Activated T-cell treated with anti-CD3 and anti-CD28 coated beads, Interleukin-2, amount 50 U/mL, for 72 hours (primary cell): ENCODE data around the gene NKAPL. TPM values are rescaled to one million over a fixed set of nuclear protein-coding genes. Genes with fewer than 3 reads are reported as not detected.

Experiments used
- ATAC-seq, 2 donors: fragments of 150-1000 bp; cut with Tn5 transposase; replicated peaks in 1 of 2; 2 replicates each; pipeline ENCODE4 v1.10.0; 2021; ENCODE audit warnings: moderate library complexity in 2 of 2, mild to moderate bottlenecking in 1 of 2
- DNase-seq, 2 donors: peaks; one replicate each; pipeline ENCODE4 v3.0.0; 2021 to 2022; ENCODE audit warnings: mixed read lengths in 1 of 2
- H3K27ac Mint-ChIP-seq: one replicate; pipeline ENCODE4 v1.8.0; 2022; ENCODE audit warnings: mild to moderate bottlenecking, moderate library complexity, mixed read lengths
- H3K27me3 Mint-ChIP-seq: one replicate; pipeline ENCODE4 v1.8.0; 2022; ENCODE audit warnings: low read depth, mixed read lengths
- H3K36me3 Mint-ChIP-seq, 2 donors: one replicate each; pipeline ENCODE4 v1.8.0; 2022; ENCODE audit warnings: mixed read lengths in 2 of 2, mild to moderate bottlenecking in 1 of 2; ENCODE audit not compliant: insufficient read depth in 2 of 2
- H3K4me1 Mint-ChIP-seq: one replicate; pipeline ENCODE4 v1.8.0; 2022; ENCODE audit warnings: low read depth, mixed read lengths
- H3K4me3 Mint-ChIP-seq, 2 donors: one replicate each; pipeline ENCODE4 v1.8.0; 2022; ENCODE audit warnings: mild to moderate bottlenecking in 2 of 2, mixed read lengths in 2 of 2, moderate library complexity in 2 of 2
- H3K9me3 Mint-ChIP-seq, 2 donors: one replicate each; pipeline ENCODE4 v1.8.0; 2022; ENCODE audit warnings: mixed read lengths in 2 of 2
- total RNA-seq, 2 donors: library from RNA; stranded (reverse); gene quantifications; one replicate each; pipeline ENCODE4 v1.2.3, GENCODE V29; 2022

Gene NKAPL
- total RNA-seq, 2 donors from 2014 or later = 0.14 TPM; not detected in 1

DNA sequence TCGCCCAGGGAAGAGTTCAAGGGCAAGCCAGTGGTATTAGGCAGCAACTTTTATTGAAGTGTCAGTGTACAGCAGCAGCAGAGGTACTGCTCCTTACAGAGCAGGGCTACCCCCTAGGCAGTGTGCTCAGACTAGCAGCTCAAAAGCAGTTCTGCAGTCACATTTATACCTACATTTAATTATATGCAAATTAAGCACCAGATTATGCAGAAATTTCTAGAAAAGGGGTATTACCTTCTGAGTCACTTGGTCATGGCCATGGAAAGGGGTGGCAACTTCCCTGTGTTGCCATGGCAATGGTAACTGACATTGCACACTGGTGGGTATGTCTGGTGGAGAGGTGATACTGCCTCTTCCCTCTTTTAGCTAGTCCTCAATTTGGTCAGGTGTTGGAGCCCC, 5.0 kb upstream of the NKAPL start:
- DNase-seq (peak; percentile 32 to 42), ATAC-seq (peak; percentile 57 to 73)
- Mint-ChIP-seq H3K9me3 (peaks cover 3% of the 10 kb centered on the region in 2 donors), H3K4me1 (peaks cover 36% of the 10 kb centered on the region), H3K27ac (no peak overlapping the region), H3K36me3 (peaks cover 6 to 15% of the 10 kb centered on the region in 2 donors), H3K27me3 (no peaks in the 10 kb centered on the region), H3K4me3 (no peak overlapping the region)

DNA sequence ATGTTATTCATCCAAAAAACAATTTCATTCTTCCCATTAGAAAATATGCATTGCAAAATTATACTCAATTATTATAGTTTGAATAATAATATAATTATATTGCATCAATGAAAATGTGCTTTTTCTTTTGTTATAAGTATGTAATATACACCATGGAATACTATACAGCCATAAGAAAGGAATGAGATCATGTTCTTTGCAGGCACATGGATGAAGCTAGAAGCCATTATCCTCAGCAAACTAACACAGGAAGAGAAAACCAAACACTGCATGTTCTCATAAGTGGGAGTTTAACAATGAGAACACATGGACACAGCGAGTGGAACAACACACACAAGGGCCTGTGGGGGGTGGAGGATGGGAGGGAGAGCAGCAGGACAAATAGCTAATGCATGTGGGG, 2.1 kb upstream of the NKAPL start:
- H3K36me3 Mint-ChIP-seq = peaks cover 7 to 17% of the 10 kb centered on the region in 2 donors
- peaks cover 21% of the 10 kb centered on the region for H3K4me1 Mint-ChIP-seq
- H3K9me3 Mint-ChIP-seq = peaks cover 3 to 5% of the 10 kb centered on the region in 2 donors
- ATAC-seq = no peak
- H3K4me3 Mint-ChIP-seq = no peak overlapping the region
- H3K27me3 Mint-ChIP-seq = peaks cover 5% of the 10 kb centered on the region
- no peak for DNase-seq
- H3K27ac Mint-ChIP-seq = no peak overlapping the region

DNA sequence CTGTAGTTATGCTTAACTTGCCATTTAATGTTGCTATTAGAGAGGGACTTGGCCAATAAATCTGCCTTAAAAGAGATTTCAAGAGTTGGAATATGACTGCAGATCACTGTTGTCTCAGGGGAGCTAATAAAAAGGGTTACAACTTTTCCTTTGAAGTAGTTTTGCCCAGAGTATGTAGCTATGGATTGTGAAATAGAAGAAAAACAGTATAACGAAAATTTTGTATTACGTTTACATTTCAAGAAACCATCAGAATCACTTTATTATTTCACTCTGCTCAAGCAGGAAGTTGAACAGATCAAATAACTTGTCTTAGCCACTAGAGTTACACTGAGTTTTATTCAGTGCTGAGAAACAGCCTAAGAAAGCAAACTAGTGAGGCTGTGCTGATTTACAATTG, 4.8 kb downstream of the NKAPL start:
- no peak overlapping the region for H3K27ac Mint-ChIP-seq
- ATAC-seq = no peak
- H3K27me3 Mint-ChIP-seq = peaks cover 5% of the 10 kb centered on the region
- H3K9me3 Mint-ChIP-seq = peaks cover 0 to 2% of the 10 kb centered on the region in 2 donors
- H3K4me3 Mint-ChIP-seq = no peak overlapping the region
- peaks cover 4 to 7% of the 10 kb centered on the region in 2 donors for H3K36me3 Mint-ChIP-seq
- H3K4me1 Mint-ChIP-seq = peaks cover 11% of the 10 kb centered on the region
- no peak for DNase-seq

DNA sequence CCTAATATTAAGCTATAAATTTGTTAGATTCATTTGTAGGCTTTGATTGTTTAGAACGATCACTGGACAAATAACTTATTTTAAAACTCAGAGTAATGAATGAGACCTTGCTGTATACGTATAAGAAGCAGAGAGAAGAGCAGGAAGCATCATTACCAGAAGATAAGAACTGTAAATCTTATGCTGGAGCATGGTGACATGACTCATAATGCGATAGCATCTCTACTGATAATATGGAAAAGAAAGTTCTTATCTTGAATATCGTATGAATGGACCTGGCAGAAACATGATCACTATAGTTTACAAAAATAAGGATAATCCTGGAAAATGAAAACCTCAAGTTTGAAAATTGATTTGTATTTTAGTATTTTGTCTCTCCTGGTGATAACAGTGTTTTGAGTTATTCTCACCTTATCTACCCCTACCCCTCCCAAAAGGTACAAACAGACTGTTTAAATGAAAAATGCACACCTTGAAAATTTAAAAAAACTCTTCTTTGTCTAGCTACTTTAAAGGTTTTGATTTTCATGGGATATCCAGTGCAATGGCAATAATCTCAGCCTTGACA, 5.8 kb downstream of the NKAPL start:
- Mint-ChIP-seq H3K27ac (no peak overlapping the region), H3K9me3 (peaks cover 0 to 2% of the 10 kb centered on the region in 2 donors), H3K4me1 (peaks cover 16% of the 10 kb centered on the region), H3K27me3 (no peaks in the 10 kb centered on the region), H3K36me3 (no peaks in the 10 kb centered on the region), H3K4me3 (no peak overlapping the region)
- ATAC-seq (no peak), DNase-seq (no peak)

DNA sequence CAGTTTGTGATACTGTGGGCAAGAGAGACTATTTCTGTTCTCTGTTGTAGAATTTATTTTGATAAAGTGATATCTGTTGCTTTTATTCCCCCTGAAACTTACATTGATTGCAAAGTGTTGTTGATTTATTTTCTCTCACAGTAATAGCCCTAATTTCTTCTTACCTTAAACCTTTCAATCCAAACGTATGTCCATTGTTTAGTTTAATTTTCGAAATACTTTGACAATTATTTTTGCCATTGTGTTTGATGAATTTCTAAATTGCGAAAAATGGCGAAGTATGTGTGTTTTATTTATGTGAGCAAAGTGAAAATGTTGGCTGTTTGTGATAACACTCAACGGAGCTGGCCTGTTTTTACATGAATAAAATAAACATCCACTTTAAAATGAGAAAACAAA, 7.5 kb downstream of the NKAPL start:
- Mint-ChIP-seq H3K9me3 (no peaks in the 10 kb centered on the region), H3K27me3 (no peaks in the 10 kb centered on the region), H3K36me3 (peaks cover 0 to 2% of the 10 kb centered on the region in 2 donors), H3K27ac (no peak overlapping the region), H3K4me1 (peaks cover 26% of the 10 kb centered on the region), H3K4me3 (no peak overlapping the region)
- ATAC-seq (no peak), DNase-seq (no peak)

DNA sequence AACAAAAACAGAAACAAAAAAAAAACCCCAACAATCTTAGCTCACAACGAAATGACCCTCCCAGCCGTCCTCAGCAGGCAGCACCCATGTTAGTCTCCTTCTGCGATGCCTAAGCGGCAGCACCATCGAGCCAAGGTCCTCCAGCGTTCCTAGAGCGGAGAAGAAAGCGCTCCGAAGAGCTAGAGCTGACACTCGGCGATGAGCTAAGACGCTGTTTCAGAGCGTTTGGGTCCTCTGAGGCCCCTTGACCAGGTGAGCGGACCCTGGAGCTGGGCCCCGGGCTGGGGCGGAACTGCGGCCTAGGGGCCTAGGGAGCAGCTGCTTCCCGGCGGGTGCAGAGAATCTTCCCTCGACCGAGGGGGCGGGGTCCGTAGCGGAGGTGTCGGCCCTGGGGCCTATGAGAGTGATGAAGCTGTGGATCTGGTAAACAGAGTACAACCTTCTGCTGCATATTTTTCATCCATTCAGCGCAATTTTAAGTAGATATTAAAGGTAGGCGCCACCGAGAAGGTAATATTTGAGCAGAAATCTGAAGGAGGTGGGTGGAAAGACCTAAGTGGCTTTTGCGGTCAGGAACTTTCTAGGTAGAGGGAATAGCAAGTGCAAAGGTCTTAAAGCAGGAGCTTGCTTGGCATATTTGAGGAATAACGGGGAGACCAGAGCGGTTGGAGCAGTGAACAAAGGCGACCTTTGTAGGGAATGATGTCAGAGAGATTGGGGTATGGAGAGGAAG, 8.0 kb downstream of the NKAPL start, which contains the start of gene ZSCAN26:
ZSCAN26 (plus strand) TSS at position 182 of the 733 bp plus-strand sequence. CDS start 4,777 bp downstream, outside the sequence.
- ATAC-seq = peak; percentile 94 to 95
- Mint-ChIP-seq H3K4me1 (peaks cover 26% of the 10 kb centered on the region), H3K27me3 (no peaks in the 10 kb centered on the region), H3K9me3 (no peaks in the 10 kb centered on the region), H3K27ac (no peak within 1 kb of the TSS), H3K4me3 (no peak within 1 kb of the TSS), H3K36me3 (peaks cover 0 to 2% of the 10 kb centered on the region in 2 donors)
- DNase-seq = peak; percentile 85 to 90

DNA sequence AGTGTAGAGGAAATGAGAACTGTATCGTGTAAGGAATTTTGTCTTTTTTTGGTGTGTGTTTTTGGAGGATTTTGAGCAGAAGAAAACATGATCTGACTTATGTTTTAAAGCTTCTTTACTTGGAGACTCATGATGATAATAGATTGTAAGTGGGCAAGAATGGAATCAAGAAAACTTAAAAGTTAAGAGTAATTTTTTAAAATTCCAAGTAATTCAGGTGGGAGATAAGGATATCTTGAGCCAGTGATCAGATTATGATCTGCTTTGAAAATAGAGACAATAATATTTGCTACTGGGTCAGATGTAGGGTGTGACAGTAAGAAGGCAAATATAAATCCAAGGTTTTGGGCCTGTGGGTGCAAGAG, 8.6 kb downstream of the NKAPL start:
- Mint-ChIP-seq H3K9me3 (no peaks in the 10 kb centered on the region), H3K27me3 (no peaks in the 10 kb centered on the region), H3K4me3 (no peak overlapping the region), H3K27ac (no peak overlapping the region), H3K36me3 (peaks cover 0 to 4% of the 10 kb centered on the region in 2 donors), H3K4me1 (peaks cover 29% of the 10 kb centered on the region)
- ATAC-seq = no peak
- DNase-seq = no peak

DNA sequence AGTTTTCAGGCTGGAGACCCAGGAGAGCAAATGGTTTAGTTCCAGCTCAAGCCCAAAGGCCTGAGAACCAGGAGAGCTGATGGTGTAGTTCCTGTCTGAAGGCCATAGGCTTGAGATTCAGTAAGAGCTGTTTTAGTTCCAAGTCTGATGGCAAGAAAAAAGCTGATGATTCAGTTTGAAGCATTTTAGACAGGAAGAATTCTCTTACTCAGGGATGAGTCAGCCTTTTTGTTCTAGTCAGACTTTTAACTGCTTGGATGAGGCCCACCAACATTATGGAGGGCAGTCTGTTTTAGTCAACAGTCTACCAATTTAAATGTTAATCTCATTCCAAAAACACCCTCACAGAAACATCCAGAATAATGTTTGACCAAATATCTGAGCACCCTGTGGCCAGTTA, 10.4 kb downstream of the NKAPL start:
- peak in 1 of 2 donors; percentile 10 for DNase-seq
- Mint-ChIP-seq H3K27me3 (no peaks in the 10 kb centered on the region), H3K27ac (peak overlapping the region; percentile 38), H3K9me3 (no peaks in the 10 kb centered on the region), H3K36me3 (peaks cover 4 to 5% of the 10 kb centered on the region in 2 donors), H3K4me1 (peaks cover 33% of the 10 kb centered on the region), H3K4me3 (peak overlapping the region; percentile 14 to 38)
- peak; percentile 36 to 65 for ATAC-seq

DNA sequence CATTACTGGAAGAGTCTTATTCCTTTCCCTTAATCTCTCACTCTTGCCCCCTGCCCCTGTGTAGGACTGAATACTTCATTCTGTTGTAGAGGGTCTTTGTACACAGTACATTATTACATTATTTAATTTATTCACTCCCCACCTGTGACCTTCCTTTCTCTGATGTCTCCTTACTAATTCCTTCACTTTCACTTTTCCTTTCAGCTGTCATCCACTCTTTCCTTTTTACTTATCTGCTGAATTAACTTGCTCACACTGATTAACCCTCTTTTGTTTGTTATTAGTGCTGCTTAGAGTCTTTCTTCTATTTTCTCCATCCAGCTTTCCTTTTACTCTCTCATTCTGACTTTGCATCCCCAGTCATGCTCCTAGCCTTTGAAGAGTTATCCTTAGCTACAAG, 15.8 kb downstream of the NKAPL start:
- H3K4me3 Mint-ChIP-seq = no peak overlapping the region
- peaks cover 6 to 14% of the 10 kb centered on the region in 2 donors for H3K36me3 Mint-ChIP-seq
- DNase-seq (no peak), ATAC-seq (no peak)
- peak overlapping the region; percentile 24 for H3K27ac Mint-ChIP-seq
- H3K27me3 Mint-ChIP-seq = no peaks in the 10 kb centered on the region
- peaks cover 25% of the 10 kb centered on the region for H3K4me1 Mint-ChIP-seq
- no peaks in the 10 kb centered on the region for H3K9me3 Mint-ChIP-seq

DNA sequence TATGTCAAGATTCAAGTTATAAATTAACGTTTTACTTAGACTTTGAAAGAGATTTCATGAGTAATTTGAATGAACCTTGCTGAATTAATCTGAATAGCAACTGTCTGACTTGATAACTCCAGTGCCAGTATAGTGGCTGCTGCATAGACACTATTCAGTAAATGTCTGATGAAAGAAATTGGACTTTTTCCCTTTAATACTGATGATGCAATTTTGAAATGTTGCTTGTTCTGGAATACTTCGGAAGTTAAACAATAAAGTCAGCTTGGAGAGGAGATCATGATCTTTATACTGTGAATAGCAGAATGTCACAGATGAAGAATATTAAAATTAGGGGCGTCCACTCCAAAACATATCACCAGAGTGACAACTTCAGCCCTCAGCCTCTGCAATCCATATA, 18.6 kb downstream of the NKAPL start:
- H3K9me3 Mint-ChIP-seq = peaks cover 1 to 3% of the 10 kb centered on the region in 2 donors
- ATAC-seq (no peak), DNase-seq (no peak)
- peaks cover 8 to 19% of the 10 kb centered on the region in 2 donors for H3K36me3 Mint-ChIP-seq
- no peak overlapping the region for H3K27ac Mint-ChIP-seq
- peaks cover 22% of the 10 kb centered on the region for H3K4me1 Mint-ChIP-seq
- H3K4me3 Mint-ChIP-seq = no peak overlapping the region
- peaks cover 11% of the 10 kb centered on the region for H3K27me3 Mint-ChIP-seq

DNA sequence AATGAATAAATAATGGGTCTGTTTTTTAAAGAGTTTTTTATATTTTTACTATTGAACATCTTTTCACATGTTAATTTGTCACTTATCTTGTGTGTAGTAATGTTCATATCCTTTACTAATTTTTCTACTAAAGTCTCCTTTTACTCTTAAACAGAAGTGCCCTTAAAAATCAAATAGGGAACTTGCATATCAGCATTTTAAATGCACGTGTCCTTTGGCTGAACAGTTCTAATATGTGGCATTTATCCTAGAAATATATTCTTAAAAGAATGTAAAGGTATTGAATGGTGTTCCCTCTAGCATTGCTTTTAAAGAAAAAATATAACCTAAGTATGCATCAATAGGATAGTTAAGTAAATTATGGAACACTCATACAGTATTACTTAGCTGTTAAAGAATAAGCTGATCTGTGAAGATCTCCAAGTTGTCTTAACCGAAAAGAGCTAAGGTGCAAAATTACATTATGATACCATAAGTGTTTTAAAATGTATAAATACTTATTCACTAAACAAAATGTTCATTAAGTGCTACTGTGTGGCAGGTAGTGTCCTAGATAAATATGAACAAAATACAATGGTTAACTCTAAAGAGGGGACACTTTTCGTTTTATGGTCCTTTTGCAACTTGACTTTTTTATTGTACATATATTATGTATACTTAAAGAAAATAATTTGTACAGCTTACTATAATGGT, 21.6 kb downstream of the NKAPL start:
- Mint-ChIP-seq H3K27me3 (peaks cover 12% of the 10 kb centered on the region), H3K36me3 (peaks cover 7 to 18% of the 10 kb centered on the region in 2 donors), H3K4me3 (peak overlapping the region; percentile 83 to 87), H3K4me1 (peaks cover 11% of the 10 kb centered on the region), H3K9me3 (peaks cover 1 to 3% of the 10 kb centered on the region in 2 donors), H3K27ac (no peak overlapping the region)
- ATAC-seq = no peak
- no peak for DNase-seq

DNA sequence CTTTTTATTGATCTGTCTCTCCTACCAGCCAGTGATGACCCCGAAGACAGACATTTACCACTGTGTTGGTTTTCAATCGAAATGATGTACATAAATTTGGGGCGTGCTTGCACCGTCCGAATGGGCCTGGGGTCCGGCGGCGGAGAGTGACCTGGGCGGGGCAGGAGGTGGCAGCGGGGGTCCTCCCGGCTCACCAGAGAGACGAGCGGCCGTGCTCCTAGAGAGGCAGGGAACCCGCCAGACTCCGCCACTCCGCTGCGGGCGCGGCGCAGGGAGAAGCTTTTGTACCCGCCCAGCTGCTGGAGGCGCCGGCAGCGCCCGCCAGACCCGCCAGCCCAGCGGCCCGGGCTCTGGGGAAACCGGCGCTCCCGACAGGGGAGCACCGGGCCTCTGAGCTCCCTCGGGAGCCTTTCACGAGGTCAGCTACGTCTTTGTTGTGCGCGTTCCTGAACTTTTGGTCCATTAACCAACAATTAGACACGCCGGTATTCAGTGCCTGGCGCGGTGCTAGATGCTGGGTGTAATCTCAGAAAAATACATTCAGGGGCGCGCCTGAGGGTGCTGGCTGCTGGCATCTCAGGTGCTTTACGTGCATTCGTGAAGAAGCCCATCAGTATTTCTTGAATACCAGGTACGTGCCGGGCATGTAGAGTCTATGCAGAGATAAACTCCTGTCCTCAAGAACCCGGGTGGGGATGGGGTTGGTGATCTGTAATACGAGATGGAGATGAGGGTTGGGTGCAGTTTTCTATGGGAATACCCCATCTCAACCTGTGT, 22.4 kb downstream of the NKAPL start, which contains the start of gene PGBD1:
PGBD1 (plus strand) TSS at position 285 of the 777 bp plus-strand sequence. CDS start 2,242 bp downstream, outside the sequence.
- DNase-seq (peak; percentile 76 to 79), ATAC-seq (peak; percentile 95 to 98)
- Mint-ChIP-seq H3K4me1 (peaks cover 11% of the 10 kb centered on the region), H3K27ac (no peak within 1 kb of the TSS), H3K36me3 (peaks cover 7 to 11% of the 10 kb centered on the region in 2 donors), H3K9me3 (peaks cover 1 to 3% of the 10 kb centered on the region in 2 donors), H3K27me3 (peaks cover 12% of the 10 kb centered on the region), H3K4me3 (peak within 1 kb of the TSS; percentile 83 to 87)
